ENCODE data around the gene STAM2. TPM values are rescaled to one million over a fixed set of nuclear protein-coding genes. Genes with fewer than 3 reads are reported as not detected.

The STAM2 gene
- total RNA-seq, 1 experiment from 2014 or later, result 16.0 TPM

GRCh38 chr2:152071518-152071917 lies 104.0 kb downstream of the STAM2 start:
- Histone ChIP-seq H3F3A (ENCODE audit: insufficient read depth, low read depth) (no peaks in the 10 kb centered on the region), H3K79me2 (ENCODE audit: low read depth) (no peaks in the 10 kb centered on the region), H2AFZ (no peak overlapping the region), H3K27me3 (ENCODE audit: insufficient read depth, low read depth) (no peaks in the 10 kb centered on the region), H3K4me3 (no peak overlapping the region), H3K9me3 (ENCODE audit: insufficient read depth, low read depth) (no peaks in the 10 kb centered on the region), H4K20me1 (ENCODE audit: insufficient read depth) (no peaks in the 10 kb centered on the region), H3K27ac (no peak overlapping the region), H3K4me1 (replicated peaks; ENCODE audit: insufficient read depth) (no peaks in the 10 kb centered on the region), H3K4me2 (no peak overlapping the region), H3K36me3 (ENCODE audit: low read depth) (no peaks in the 10 kb centered on the region), H3K9me2 (ENCODE audit: insufficient read depth) (no peaks in the 10 kb centered on the region)
- no TSS peak for BruUV-seq (replicated peaks)
- intact Hi-C loops (cut with micrococcal nuclease; ENCODE audit: unreplicated experiment), result no loop called here
- ChIA-PET POLR2A (ENCODE audit: unreplicated experiment) (no interaction called here), CTCF (no interaction called here)
- DNase-seq, result no peak
- TF ChIP-seq, protein P1, sequence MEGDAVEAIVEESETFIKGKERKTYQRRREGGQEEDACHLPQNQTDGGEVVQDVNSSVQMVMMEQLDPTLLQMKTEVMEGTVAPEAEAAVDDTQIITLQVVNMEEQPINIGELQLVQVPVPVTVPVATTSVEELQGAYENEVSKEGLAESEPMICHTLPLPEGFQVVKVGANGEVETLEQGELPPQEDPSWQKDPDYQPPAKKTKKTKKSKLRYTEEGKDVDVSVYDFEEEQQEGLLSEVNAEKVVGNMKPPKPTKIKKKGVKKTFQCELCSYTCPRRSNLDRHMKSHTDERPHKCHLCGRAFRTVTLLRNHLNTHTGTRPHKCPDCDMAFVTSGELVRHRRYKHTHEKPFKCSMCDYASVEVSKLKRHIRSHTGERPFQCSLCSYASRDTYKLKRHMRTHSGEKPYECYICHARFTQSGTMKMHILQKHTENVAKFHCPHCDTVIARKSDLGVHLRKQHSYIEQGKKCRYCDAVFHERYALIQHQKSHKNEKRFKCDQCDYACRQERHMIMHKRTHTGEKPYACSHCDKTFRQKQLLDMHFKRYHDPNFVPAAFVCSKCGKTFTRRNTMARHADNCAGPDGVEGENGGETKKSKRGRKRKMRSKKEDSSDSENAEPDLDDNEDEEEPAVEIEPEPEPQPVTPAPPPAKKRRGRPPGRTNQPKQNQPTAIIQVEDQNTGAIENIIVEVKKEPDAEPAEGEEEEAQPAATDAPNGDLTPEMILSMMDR (conservative IDR thresholded peaks at IDR 0.05), result no peak
- TF ChIP-seq EZH2 (IDR thresholded peaks at IDR 0.05; ENCODE audit: low read depth), result no peak

GRCh38 chr2:152071092-152071491 lies 104.5 kb downstream of the STAM2 start:
- BruUV-seq (replicated peaks), result no TSS peak
- no peaks in the 10 kb centered on the region for H4K20me1 ChIP-seq (ENCODE audit: insufficient read depth)
- H3K4me2 ChIP-seq, result no peak overlapping the region
- H3K27ac ChIP-seq, result no peak overlapping the region
- H3K27me3 ChIP-seq (ENCODE audit: insufficient read depth, low read depth), result no peaks in the 10 kb centered on the region
- no peaks in the 10 kb centered on the region for H3K36me3 ChIP-seq (ENCODE audit: low read depth)
- no peaks in the 10 kb centered on the region for H3K9me3 ChIP-seq (ENCODE audit: insufficient read depth, low read depth)
- no peak for TF ChIP-seq EZH2 (IDR thresholded peaks at IDR 0.05; ENCODE audit: low read depth)
- TF ChIP-seq, protein P1 (conservative IDR thresholded peaks at IDR 0.05), result no peak
- H3K9me2 ChIP-seq (ENCODE audit: insufficient read depth), result no peaks in the 10 kb centered on the region
- intact Hi-C loops (cut with micrococcal nuclease; ENCODE audit: unreplicated experiment), result no loop called here
- no peaks in the 10 kb centered on the region for H3F3A ChIP-seq (ENCODE audit: insufficient read depth, low read depth)
- H3K79me2 ChIP-seq (ENCODE audit: low read depth), result no peaks in the 10 kb centered on the region
- no peak for DNase-seq
- ChIA-PET POLR2A (ENCODE audit: unreplicated experiment) (no interaction called here), CTCF (no interaction called here)
- no peaks in the 10 kb centered on the region for H3K4me1 ChIP-seq (replicated peaks; ENCODE audit: insufficient read depth)
- no peak overlapping the region for H2AFZ ChIP-seq
- H3K4me3 ChIP-seq, result no peak overlapping the region

GRCh38 chr2:152068226-152068625 lies 107.3 kb downstream of the STAM2 start:
- no peak overlapping the region for H3K27ac ChIP-seq
- no peak for DNase-seq
- intact Hi-C loops (cut with micrococcal nuclease; ENCODE audit: unreplicated experiment), result no loop called here
- H3K27me3 ChIP-seq (ENCODE audit: insufficient read depth, low read depth), result 0 out of 2 replicates have a peak, but pooled peaks cover 8% of the 10 kb centered on the region
- no peaks in the 10 kb centered on the region for H3K9me3 ChIP-seq (ENCODE audit: insufficient read depth, low read depth)
- TF ChIP-seq, protein P1 (conservative IDR thresholded peaks at IDR 0.05), result no peak
- TF ChIP-seq EZH2 (IDR thresholded peaks at IDR 0.05; ENCODE audit: low read depth), result no peak
- H3K4me1 ChIP-seq (replicated peaks; ENCODE audit: insufficient read depth), result no peaks in the 10 kb centered on the region
- H2AFZ ChIP-seq, result no peak overlapping the region
- no peaks in the 10 kb centered on the region for H4K20me1 ChIP-seq (ENCODE audit: insufficient read depth)
- CTCF ChIA-PET, result no interaction called here
- H3K4me3 ChIP-seq, result no peak overlapping the region
- no peak overlapping the region for H3K4me2 ChIP-seq
- no TSS peak for BruUV-seq (replicated peaks)
- POLR2A ChIA-PET (ENCODE audit: unreplicated experiment), result no interaction called here
- no peaks in the 10 kb centered on the region for H3K9me2 ChIP-seq (ENCODE audit: insufficient read depth)
- no peaks in the 10 kb centered on the region for H3K36me3 ChIP-seq (ENCODE audit: low read depth)
- no peaks in the 10 kb centered on the region for H3F3A ChIP-seq (ENCODE audit: insufficient read depth, low read depth)
- no peaks in the 10 kb centered on the region for H3K79me2 ChIP-seq (ENCODE audit: low read depth)
